K562 (cell line): Measurements from ENCODE around the gene MC2R. TPM values are rescaled to one million over a fixed set of nuclear protein-coding genes. Genes with fewer than 3 reads are reported as not detected.

Experiments
- ATAC-seq: fragments of 200-7000 bp; cut with Tn5 transposase; 3 replicates; pipeline ENCODE4 v1.9.1; 2020; ENCODE audit warnings: moderate library complexity
- BruUV-seq: library from RNA; stranded (reverse); fragments of 400-500 nt; replicated peaks from 2 replicates; lab custom pipeline; 2021; lab: Mats Ljungman, UMichigan
- CTCF ChIA-PET: fragments of 300-600 bp; formaldehyde crosslinking; extraction: SDS; loops from one replicate; lab custom pipeline; 2021; ENCODE audit warnings: low intra/inter-chr PET ratio; lab: Yijun Ruan, JAX
- POLR2A ChIA-PET: fragments of 300-600, 350-650 bp; sonication (Branson Sonifier 250); formaldehyde crosslinking; extraction: SDS; loops from one replicate; lab custom pipeline; 2021; ENCODE audit warnings: antibody characterized with exemption, inconsistent platforms; lab: Yijun Ruan, JAX
- DNase-seq, 4 experiments: peaks; one replicate each; pipeline versions ENCODE4 v3.0.0 to v3.0.0-alpha.2; 2011 to 2018; ENCODE audit warnings: low spot score in 3 of 4, mixed read lengths in 3 of 4; ENCODE audit errors: extremely low read depth in 1 of 4
- FAIRE-seq: peaks from 2 replicates; lab custom pipeline; 2011; peaks lifted over from hg19 to GRCh38; lab: Jason Lieb, UNC
- H2AFZ ChIP-seq: 2 replicates; pipeline ENCODE4 v1.6.0; 2011; ENCODE audit warnings: low read depth, low read length, control low read depth, inconsistent platforms
- H3K27ac ChIP-seq: fragments of 200-600 bp; 3 replicates; pipeline ENCODE4 v1.8.0; 2011; ENCODE audit warnings: low read depth, mild to moderate bottlenecking, control low read depth, inconsistent platforms, low read length, moderate library complexity, mixed read lengths; ENCODE audit errors: extremely low read depth
- H3K27me3 ChIP-seq, 2 experiments: fragments of 300-600 bp in 1 of 2; 2 replicates in 1 of 2; 3 replicates in 1 of 2; pipeline versions ENCODE4 v1.6.0 to v1.8.0; 2011; ENCODE audit warnings: inconsistent platforms in 2 of 2, low read length in 2 of 2, mild to moderate bottlenecking in 1 of 2, mixed read lengths in 1 of 2, moderate library complexity in 1 of 2; ENCODE audit not compliant: control insufficient read depth in 2 of 2, insufficient read depth in 2 of 2
- H3K36me3 ChIP-seq: fragments of 300-600 bp; 3 replicates; pipeline ENCODE4 v1.8.0; 2011; ENCODE audit warnings: mild to moderate bottlenecking, low read length, inconsistent platforms; ENCODE audit not compliant: control insufficient read depth, insufficient read depth
- H3K4me1 ChIP-seq, 2 experiments: fragments of 200-600 bp in 1 of 2; replicated peaks in 1 of 2; 2 replicates in 1 of 2; 3 replicates in 1 of 2; pipeline versions ENCODE4 v1.5.1 to v1.8.0; 2011; ENCODE audit warnings: inconsistent platforms in 2 of 2, low read length in 2 of 2, mild to moderate bottlenecking in 1 of 2, mixed read lengths in 1 of 2, moderate library complexity in 1 of 2; ENCODE audit not compliant: control insufficient read depth in 2 of 2, insufficient read depth in 2 of 2
- H3K4me2 ChIP-seq: 2 replicates; pipeline ENCODE4 v1.6.1; 2011; ENCODE audit warnings: low read length, control low read depth, inconsistent platforms, mixed read lengths; ENCODE audit not compliant: insufficient read depth
- H3K4me3 ChIP-seq: fragments of 200-600 bp; sonication (generic), shearing (Covaris generic); 2 replicates; pipeline ENCODE4 v1.5.1; 2016; ENCODE audit warnings: control low read depth, inconsistent platforms
- H3K79me2 ChIP-seq: fragments of 200-600 bp; 3 replicates; pipeline ENCODE4 v1.8.0; 2011; ENCODE audit warnings: low read length, inconsistent platforms; ENCODE audit not compliant: control insufficient read depth, insufficient read depth
- H3K9ac ChIP-seq, 2 experiments: 2 replicates each; pipeline versions ENCODE4 v1.6.0 to v1.6.1; 2011; ENCODE audit warnings: low read depth in 2 of 2, low read length in 2 of 2, control low read depth in 1 of 2, inconsistent platforms in 1 of 2, mild to moderate bottlenecking in 1 of 2, mixed read lengths in 1 of 2; ENCODE audit not compliant: insufficient read depth in 1 of 2
- H3K9me1 ChIP-seq: one replicate; pipeline ENCODE4 v1.6.0; 2011; ENCODE audit warnings: inconsistent platforms, mild to moderate bottlenecking, low read length, moderate library complexity; ENCODE audit not compliant: control insufficient read depth, insufficient read depth
- H3K9me3 ChIP-seq: replicated peaks from 2 replicates; pipeline ENCODE4 v1.5.1; 2011; ENCODE audit warnings: low read depth, low read length, inconsistent platforms; ENCODE audit not compliant: control insufficient read depth, insufficient read depth
- H4K20me1 ChIP-seq: replicated peaks from 2 replicates; pipeline ENCODE4 v1.6.1; 2011; ENCODE audit warnings: low read length, inconsistent platforms, mixed read lengths; ENCODE audit not compliant: control insufficient read depth, insufficient read depth
- ELF4 ChIP-seq: fragments of 450-650 bp; formaldehyde crosslinking; IDR thresholded peaks from 2 replicates; pipeline ENCODE4 v1.4.0; 2022; ENCODE audit warnings: missing genetic modification characterization
- EP400 ChIP-seq: fragments of 450-650 bp; IDR thresholded peaks from 2 replicates; pipeline ENCODE4 v1.6.1; 2017; ENCODE audit warnings: antibody characterized with exemption, mild to moderate bottlenecking, moderate library complexity
- ESRRB ChIP-seq: fragments of 250-450 bp; sonication (Bioruptor Pico); IDR thresholded peaks from 2 replicates; pipeline ENCODE4 v1.5.0; 2020; ENCODE audit warnings: mild to moderate bottlenecking, moderate library complexity, borderline replicate concordance
- FIP1L1 ChIP-seq: fragments of 200-400 bp; formaldehyde crosslinking; IDR thresholded peaks from 2 replicates; pipeline ENCODE4 v1.6.1; 2018; ENCODE audit warnings: mild to moderate bottlenecking, low read depth, low read length; ENCODE audit not compliant: poor library complexity, severe bottlenecking
- FOXJ3 ChIP-seq: sonication (generic); formaldehyde crosslinking; IDR thresholded peaks from 2 replicates; pipeline ENCODE4 v1.4.0; 2020; ENCODE audit warnings: mild to moderate bottlenecking, missing genetic modification reagents
- HMG20B ChIP-seq: fragments of 250-450 bp; sonication (Bioruptor Pico); IDR thresholded peaks from 2 replicates; pipeline ENCODE4 v1.5.0; 2021; ENCODE audit warnings: mild to moderate bottlenecking
- NCOA1 ChIP-seq: fragments of 450-650 bp; IDR thresholded peaks from 2 replicates; pipeline ENCODE4 v1.6.1; 2016; ENCODE audit warnings: low read depth
- NFE2 ChIP-seq: IDR thresholded peaks from 2 replicates; pipeline ENCODE4 v1.6.1; 2014; ENCODE audit warnings: antibody characterized with exemption, low read depth
- RBM25 ChIP-seq: fragments of 200-400 bp; formaldehyde crosslinking; IDR thresholded peaks from 2 replicates; pipeline ENCODE4 v1.6.1; 2018; ENCODE audit warnings: low read length, low read depth, moderate library complexity; ENCODE audit not compliant: severe bottlenecking
- SPI1 ChIP-seq: IDR thresholded peaks from 2 replicates; pipeline ENCODE4 v1.6.1; 2011; ENCODE audit warnings: low read depth, low read length, control low read depth, borderline replicate concordance
- SUPT5H ChIP-seq: fragments of 450-650 bp; IDR thresholded peaks from 2 replicates; pipeline ENCODE4 v1.6.1; 2016
- TARDBP ChIP-seq: fragments of 450-650 bp; IDR thresholded peaks from 2 replicates; pipeline ENCODE4 v1.6.1; 2016
- TCFL5 ChIP-seq: fragments of 250-450 bp; sonication (Bioruptor Pico); conservative IDR thresholded peaks from 2 replicates; pipeline ENCODE4 v1.6.1; 2021; ENCODE audit warnings: mild to moderate bottlenecking, moderate library complexity, matching md5 sums
- ZNF133 ChIP-seq: fragments of 250-450 bp; sonication (Bioruptor Pico); IDR thresholded peaks from 2 replicates; pipeline ENCODE4 v1.4.0; 2020; ENCODE audit warnings: mild to moderate bottlenecking
- ZNF311 ChIP-seq: fragments of 250-450 bp; sonication (Bioruptor Pico); IDR thresholded peaks from 2 replicates; pipeline ENCODE4 v1.4.0; 2020; ENCODE audit warnings: mild to moderate bottlenecking, moderate library complexity
- ZNF778 ChIP-seq: fragments of 450-650 bp; formaldehyde crosslinking; IDR thresholded peaks from 2 replicates; pipeline ENCODE4 v1.4.0; 2020; ENCODE audit warnings: mild to moderate bottlenecking, moderate library complexity
- WGBS: fragments of 100-300 bp; shearing (Covaris generic); methylation state at CpG from one replicate; pipeline ENCODE4 v1.1.6; 2016; ENCODE audit warnings: low coverage, mixed read lengths; ENCODE audit not compliant: insufficient coverage; ENCODE audit errors: missing lambda C conversion rate; 5-methylcytosine and 5-hydroxymethylcytosine counted together
- in situ Hi-C: fragments of 300-500 bp; cut with MboI; formaldehyde crosslinking; loops from 4 replicates; pipeline ENCODE4 v1.15.0; 2018; ENCODE audit warnings: inconsistent platforms, mixed read lengths
- intact Hi-C: fragments of 100-400 bp; cut with micrococcal nuclease; formaldehyde crosslinking; loops from 2 replicates; pipeline ENCODE4 v1.14.2; 2022
- polyA plus RNA-seq, 8 experiments: library from polyadenylated mRNA; depleted of rRNA in 4 of 8; stranded (reverse) in 5 of 8; unstranded in 3 of 8; fragments of >200 nt; fragmentation: Nextera tagmentation in 2 of 8; fragmentation: Illumina TruSeq in 1 of 8; extraction: Ambion mirVana in 2 of 8; extraction: Trizol in 1 of 8; gene quantifications; 2 replicates each; pipeline versions ENCODE4 v1.2.1 to v1.2.3, GENCODE V29; 2011 to 2014; ENCODE audit warnings: inconsistent platforms in 1 of 8, missing spikeins in 1 of 8
- total RNA-seq, 7 experiments: library from RNA; depleted of rRNA in 6 of 7; stranded (reverse); fragments of >200 nt in 6 of 7; fragmentation: Illumina TruSeq in 2 of 7; extraction: Trizol in 2 of 7; gene quantifications; 2 replicates each; pipeline versions ENCODE4 v1.2.1 to v1.2.3, GENCODE V29; 2011 to 2021; ENCODE audit warnings: low replicate concordance in 1 of 7
- TF ChIP-seq, protein P1 (sequence below): fragments of 250-450 bp; sonication (Bioruptor Pico); IDR thresholded peaks from 2 replicates; pipeline ENCODE4 v1.4.0; 2020
- TF ChIP-seq, protein P2 (sequence below): fragments of 250-450 bp; sonication (Bioruptor Pico); IDR thresholded peaks from 2 replicates; pipeline ENCODE4 v1.8.0; 2021; ENCODE audit warnings: borderline replicate concordance, mild to moderate bottlenecking, moderate library complexity; ENCODE audit not compliant: poor library complexity, severe bottlenecking

The MC2R gene
- total and polyA plus RNA-seq, 9 of the 15 experiments (the other 6 are each of a cell fraction or from before 2014, with no cell fraction given): not detected

DNA sequence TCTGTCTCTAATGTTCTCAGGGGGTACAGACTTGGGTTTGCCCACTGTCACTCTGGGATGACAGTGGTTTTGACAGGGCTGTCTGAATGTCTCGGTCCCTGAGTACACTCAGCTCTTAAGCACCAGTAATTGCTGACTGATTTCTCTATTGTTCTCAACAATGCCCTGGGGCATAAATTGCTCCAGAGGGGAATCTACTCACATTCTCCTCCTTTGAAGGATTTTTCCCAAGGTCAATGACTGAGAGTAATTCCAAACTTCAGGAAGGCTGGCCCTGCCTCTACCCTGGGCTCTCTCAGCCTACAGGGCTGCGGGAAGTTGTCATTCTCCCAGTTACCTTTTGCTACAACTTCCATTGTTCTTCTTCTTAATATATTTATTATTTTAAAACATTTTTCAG, 36.5 kb downstream of the MC2R start:
- Histone ChIP-seq H3K27ac (no peak overlapping the region), H2AFZ (no peak overlapping the region), H4K20me1 (no peaks in the 10 kb centered on the region), H3K9me3 (no peaks in the 10 kb centered on the region), H3K36me3 (no peaks in the 10 kb centered on the region), H3K9me1 (no peaks in the 10 kb centered on the region), H3K4me2 (no peak overlapping the region), H3K9ac (no peak overlapping the region), H3K4me3 (no peak overlapping the region), H3K4me1 (no peaks in the 10 kb centered on the region), H3K79me2 (no peaks in the 10 kb centered on the region), H3K27me3 (no peaks in the 10 kb centered on the region)
- ATAC-seq: no peak
- TF ChIP-seq EP400 (no peak), TCFL5 (CRISPR knock-in tag) (no peak), ZNF133 (CRISPR knock-in tag) (no peak), ESRRB (CRISPR knock-in tag) (no peak), TARDBP (no peak), FOXJ3 (CRISPR knock-in tag) (no peak), ZNF311 (CRISPR knock-in tag) (no peak), NCOA1 (no peak)
- in situ Hi-C loops: no loop called here
- FAIRE-seq: no peak
- ChIA-PET CTCF (no interaction called here), POLR2A (no interaction called here)
- BruUV-seq: no TSS peak
- intact Hi-C loops: loop anchor here (5.0 kb wide), 1 partner anchor 52 kb away; no protein-coding TSS in a partner anchor
- DNase-seq: no peak
- 0% methylated on average over 2 of the region's 2 CpGs for WGBS

DNA sequence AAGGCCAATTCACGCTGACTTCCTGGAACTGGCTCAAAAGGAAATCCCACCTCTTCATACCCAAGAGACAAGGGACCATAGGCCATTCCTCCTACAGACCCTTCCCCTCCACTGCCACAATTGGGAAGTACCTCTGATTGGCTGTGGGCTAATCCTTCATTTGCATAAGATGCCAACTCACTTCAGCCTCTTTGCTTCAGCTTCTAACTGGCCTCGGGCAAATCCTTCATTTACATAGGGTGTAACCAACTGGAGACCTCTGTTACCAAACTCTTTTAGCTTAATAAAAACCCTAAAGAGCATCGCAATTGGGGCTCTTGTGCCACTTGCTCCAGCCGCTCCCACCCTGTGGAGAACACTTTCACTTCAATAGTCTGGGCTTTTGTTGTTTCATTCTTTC, 38.2 kb downstream of the MC2R start:
- POLR2A ChIA-PET: no interaction called here
- no peaks in the 10 kb centered on the region for H3K9me1 ChIP-seq
- H3K9ac ChIP-seq: no peak overlapping the region
- H3K36me3 ChIP-seq: no peaks in the 10 kb centered on the region
- ATAC-seq (no peak), FAIRE-seq (no peak), DNase-seq (no peak)
- no TSS peak for BruUV-seq
- H3K9me3 ChIP-seq: no peaks in the 10 kb centered on the region
- H2AFZ ChIP-seq: no peak overlapping the region
- H4K20me1 ChIP-seq: no peaks in the 10 kb centered on the region
- H3K4me1 ChIP-seq: no peaks in the 10 kb centered on the region
- no peaks in the 10 kb centered on the region for H3K79me2 ChIP-seq
- no peak overlapping the region for H3K27ac ChIP-seq
- in situ Hi-C loops (no loop called here), intact Hi-C loops (loop anchor here (5.0 kb wide), 1 partner anchor 50 kb away; no protein-coding TSS in a partner anchor)
- H3K4me2 ChIP-seq: no peak overlapping the region
- H3K27me3 ChIP-seq: no peaks in the 10 kb centered on the region; a peak in 1 of 5 replicates
- H3K4me3 ChIP-seq: no peak overlapping the region
- WGBS: 0% methylated on average over 4 of the region's 4 CpGs
- CTCF ChIA-PET: no interaction called here
- TF ChIP-seq, protein P1, sequence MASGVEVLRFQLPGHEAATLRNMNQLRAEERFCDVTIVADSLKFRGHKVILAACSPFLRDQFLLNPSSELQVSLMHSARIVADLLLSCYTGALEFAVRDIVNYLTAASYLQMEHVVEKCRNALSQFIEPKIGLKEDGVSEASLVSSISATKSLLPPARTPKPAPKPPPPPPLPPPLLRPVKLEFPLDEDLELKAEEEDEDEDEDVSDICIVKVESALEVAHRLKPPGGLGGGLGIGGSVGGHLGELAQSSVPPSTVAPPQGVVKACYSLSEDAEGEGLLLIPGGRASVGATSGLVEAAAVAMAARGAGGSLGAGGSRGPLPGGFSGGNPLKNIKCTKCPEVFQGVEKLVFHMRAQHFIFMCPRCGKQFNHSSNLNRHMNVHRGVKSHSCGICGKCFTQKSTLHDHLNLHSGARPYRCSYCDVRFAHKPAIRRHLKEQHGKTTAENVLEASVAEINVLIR (CRISPR knock-in tag): no peak
- TF ChIP-seq FIP1L1: no peak
- TF ChIP-seq RBM25: no peak
- TF ChIP-seq NFE2: no peak
- TF ChIP-seq FOXJ3 (CRISPR knock-in tag): no peak
- no peak for TF ChIP-seq ELF4 (CRISPR knock-in tag)
- TF ChIP-seq ZNF778 (CRISPR knock-in tag): no peak
- TF ChIP-seq SPI1: no peak
- TF ChIP-seq, protein P2, sequence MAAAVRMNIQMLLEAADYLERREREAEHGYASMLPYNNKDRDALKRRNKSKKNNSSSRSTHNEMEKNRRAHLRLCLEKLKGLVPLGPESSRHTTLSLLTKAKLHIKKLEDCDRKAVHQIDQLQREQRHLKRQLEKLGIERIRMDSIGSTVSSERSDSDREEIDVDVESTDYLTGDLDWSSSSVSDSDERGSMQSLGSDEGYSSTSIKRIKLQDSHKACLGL (CRISPR knock-in tag): no peak
- TF ChIP-seq SUPT5H: no peak
- TF ChIP-seq HMG20B: no peak
